HepG2 (cell line): ENCODE data around the gene GBE1. TPM values are rescaled to one million over a fixed set of nuclear protein-coding genes. Genes with fewer than 3 reads are reported as not detected.

Experiments used
- ATAC-seq: fragments of 200-7000 bp; cut with Tn5 transposase; 3 replicates; pipeline ENCODE4 v1.9.1; 2020; ENCODE audit warnings: mild to moderate bottlenecking, moderate library complexity
- BruUV-seq: library from RNA; stranded (reverse); fragments of 400-500 nt; replicated peaks from 2 replicates; lab custom pipeline; 2021; lab: Mats Ljungman, UMichigan
- CTCF ChIA-PET: fragments of 300-600 bp; formaldehyde crosslinking; extraction: SDS; loops from one replicate; lab custom pipeline; 2021; ENCODE audit warnings: low total read pairs, inconsistent platforms, low intra/inter-chr PET ratio; lab: Yijun Ruan, JAX
- POLR2A ChIA-PET: fragments of 350-600 bp; sonication (Branson Sonifier 250); formaldehyde crosslinking; loops from one replicate; lab custom pipeline; 2020; ENCODE audit warnings: antibody characterized with exemption, inconsistent platforms; lab: Yijun Ruan, JAX
- DNase-seq: peaks from one replicate; pipeline ENCODE4 v3.0.0-alpha.2; 2015; ENCODE audit warnings: low spot score
- FAIRE-seq: peaks from 3 replicates; lab custom pipeline; 2011; peaks lifted over from hg19 to GRCh38; lab: Jason Lieb, UNC
- H2AFZ ChIP-seq: one replicate; pipeline ENCODE4 v1.6.1; 2011; ENCODE audit warnings: low read length, inconsistent platforms
- H3K27ac ChIP-seq: fragments of 300-600 bp; 3 replicates; pipeline ENCODE4 v1.8.0; 2011; ENCODE audit warnings: mixed run types, mild to moderate bottlenecking, mixed read lengths, low read length, inconsistent platforms; ENCODE audit not compliant: insufficient read depth; ENCODE audit errors: extremely low read length
- H3K27me3 ChIP-seq, 2 experiments: fragments of 200-600 bp in 1 of 2; 2 replicates in 1 of 2; 3 replicates in 1 of 2; pipeline versions ENCODE4 v1.6.0 to v1.8.0; 2011; ENCODE audit warnings: low read length in 2 of 2, mild to moderate bottlenecking in 2 of 2, moderate library complexity in 2 of 2, inconsistent platforms in 1 of 2; ENCODE audit not compliant: insufficient read depth in 2 of 2, control insufficient read depth in 1 of 2
- H3K36me3 ChIP-seq, 2 experiments: fragments of 200-600 bp in 1 of 2; replicated peaks in 1 of 2; 2 replicates in 1 of 2; 3 replicates in 1 of 2; pipeline versions ENCODE4 v1.5.1 to v1.8.0; 2011; ENCODE audit warnings: low read length in 2 of 2, inconsistent platforms in 1 of 2; ENCODE audit not compliant: insufficient read depth in 2 of 2, control insufficient read depth in 1 of 2
- H3K4me1 ChIP-seq: 2 replicates; pipeline ENCODE4 v1.5.1; 2012; ENCODE audit warnings: low read length, inconsistent platforms; ENCODE audit not compliant: insufficient read depth
- H3K4me2 ChIP-seq: 2 replicates; pipeline ENCODE4 v1.6.0; 2011; ENCODE audit warnings: low read depth, low read length, inconsistent platforms
- H3K4me3 ChIP-seq, 3 experiments: fragments of 200-600 bp in 1 of 3; sonication (generic), shearing (Covaris generic) in 1 of 3; replicated peaks in 1 of 3; 2 replicates each; pipeline ENCODE4 v1.5.1; 2011 to 2016; ENCODE audit warnings: low read length in 3 of 3, inconsistent platforms in 2 of 3, low read depth in 2 of 3, mild to moderate bottlenecking in 2 of 3, control low read depth in 1 of 3, mixed read lengths in 1 of 3; ENCODE audit not compliant: insufficient read depth in 1 of 3
- H3K79me2 ChIP-seq: one replicate; pipeline ENCODE4 v1.6.1; 2011; ENCODE audit warnings: low read length, inconsistent platforms; ENCODE audit not compliant: insufficient read depth
- H3K9ac ChIP-seq: 2 replicates; pipeline ENCODE4 v1.6.0; 2011; ENCODE audit warnings: mild to moderate bottlenecking, low read depth, low read length, inconsistent platforms; ENCODE audit not compliant: insufficient read depth
- H3K9me3 ChIP-seq: 2 replicates; pipeline ENCODE4 v1.5.1; 2012; ENCODE audit warnings: mild to moderate bottlenecking, low read length
- H4K20me1 ChIP-seq: 2 replicates; pipeline ENCODE4 v1.6.0; 2011; ENCODE audit warnings: inconsistent platforms, mild to moderate bottlenecking, low read length, moderate library complexity; ENCODE audit not compliant: insufficient read depth
- ARID4A ChIP-seq: sonication (generic); formaldehyde crosslinking; IDR thresholded peaks from 2 replicates; pipeline ENCODE4 v1.5.0; 2020; ENCODE audit warnings: mild to moderate bottlenecking, missing genetic modification reagents, borderline replicate concordance
- MAFK ChIP-seq, 2 experiments: IDR thresholded peaks in 1 of 2; conservative IDR thresholded peaks in 1 of 2; 2 replicates each; pipeline ENCODE4 v1.6.1; 2011; ENCODE audit warnings: improper control_type of control experiment in 2 of 2, low read length in 2 of 2
- SMAD3 ChIP-seq: sonication (generic); formaldehyde crosslinking; IDR thresholded peaks from 2 replicates; pipeline ENCODE4 v1.4.0; 2020; ENCODE audit warnings: missing genetic modification reagents
- ZNF569 ChIP-seq: sonication (generic); formaldehyde crosslinking; IDR thresholded peaks from 2 replicates; pipeline ENCODE4 v1.5.0; 2020; ENCODE audit warnings: mild to moderate bottlenecking, missing genetic modification reagents, moderate library complexity, borderline replicate concordance
- ZNF572 ChIP-seq: sonication (generic); formaldehyde crosslinking; IDR thresholded peaks from 2 replicates; pipeline ENCODE4 v1.5.1; 2020; ENCODE audit warnings: mild to moderate bottlenecking, missing genetic modification reagents
- ZNF644 ChIP-seq: IDR thresholded peaks from 2 replicates; pipeline ENCODE4 v1.6.1; 2016; ENCODE audit warnings: low read depth
- WGBS: methylation state at CpG from one replicate; pipeline ENCODE4 v1.1.6; 2017; ENCODE audit warnings: low lambda C conversion rate; 5-methylcytosine and 5-hydroxymethylcytosine counted together
- in situ Hi-C: cut with HindIII; loops from 2 replicates; pipeline ENCODE4 v1.10.0; 2017; ENCODE audit warnings: low pct_unique_long_range_greater_than_20kb; ENCODE audit not compliant: extremely low pct_ligation_motif_present
- intact Hi-C: fragments of 100-400 bp; cut with micrococcal nuclease; formaldehyde crosslinking; loops from one replicate; pipeline ENCODE4 v1.10.0; 2022; ENCODE audit not compliant: unreplicated experiment
- polyA plus RNA-seq, 8 experiments: library from polyadenylated mRNA; depleted of rRNA in 3 of 8; stranded (reverse) in 7 of 8; unstranded in 1 of 8; fragments of >200 nt; fragmentation: Illumina TruSeq in 4 of 8; extraction: Trizol in 4 of 8; gene quantifications; 2 replicates each; pipeline versions ENCODE4 v1.2.1 to v1.2.3, GENCODE V29; 2011 to 2016; ENCODE audit warnings: low read depth in 4 of 8, missing spikeins in 1 of 8, mixed read lengths in 1 of 8; ENCODE audit not compliant: insufficient read depth in 1 of 8
- total RNA-seq, 5 experiments: library from RNA; depleted of rRNA; stranded (reverse); fragments of >200 nt; fragmentation: Illumina TruSeq; extraction: Trizol; gene quantifications; 2 replicates each; pipeline ENCODE4 v1.2.3, GENCODE V29; 2016; ENCODE audit warnings: low read depth in 1 of 5
- TF ChIP-seq, protein P1 (sequence below): IDR thresholded peaks from 2 replicates; pipeline ENCODE4 v1.6.1; 2016; ENCODE audit warnings: control low read depth
- TF ChIP-seq, protein P2 (sequence below): IDR thresholded peaks from 2 replicates; pipeline ENCODE4 v1.6.1; 2012; ENCODE audit warnings: inconsistent platforms
- TF ChIP-seq, protein P3 (sequence below): sonication (generic); formaldehyde crosslinking; IDR thresholded peaks from 2 replicates; pipeline ENCODE4 v1.8.0; 2022; ENCODE audit warnings: mild to moderate bottlenecking, missing genetic modification reagents, moderate library complexity

The GBE1 gene
- total and polyA plus RNA-seq, 2 of the 13 experiments (the other 11 are each of a cell fraction or from before 2014, with no cell fraction given) = 22.9 to 36.1 TPM

GRCh38 chr3:81758275-81758674 lies 3.2 kb downstream of the GBE1 start:
- Histone ChIP-seq H3K9ac (no peak overlapping the region), H2AFZ (no peak overlapping the region), H3K4me3 (no peak overlapping the region), H3K4me2 (peak overlapping the region; percentile 80; the same call in 1 of the 2 replicates), H3K79me2 (peaks cover 62% of the 10 kb centered on the region), H3K27ac (no peak overlapping the region), H3K9me3 (0 out of 2 replicates have a peak, but pooled peaks cover 6% of the 10 kb centered on the region), H3K36me3 (peaks cover 0 to 2% of the 10 kb centered on the region in 2 experiments; a peak in 3 of 5 replicates), H4K20me1 (no peaks in the 10 kb centered on the region), H3K27me3 (no peaks in the 10 kb centered on the region), H3K4me1 (peaks cover 49% of the 10 kb centered on the region)
- POLR2A ChIA-PET = no interaction called here
- DNase-seq (peak; percentile 41), ATAC-seq (no peak), FAIRE-seq (no peak)
- in situ Hi-C loops = no loop called here
- CTCF ChIA-PET = no interaction called here
- WGBS = 74% methylated on average over 1 of the region's 1 CpG
- BruUV-seq = no TSS peak
- intact Hi-C loops = no loop called here
- TF ChIP-seq, protein P1, sequence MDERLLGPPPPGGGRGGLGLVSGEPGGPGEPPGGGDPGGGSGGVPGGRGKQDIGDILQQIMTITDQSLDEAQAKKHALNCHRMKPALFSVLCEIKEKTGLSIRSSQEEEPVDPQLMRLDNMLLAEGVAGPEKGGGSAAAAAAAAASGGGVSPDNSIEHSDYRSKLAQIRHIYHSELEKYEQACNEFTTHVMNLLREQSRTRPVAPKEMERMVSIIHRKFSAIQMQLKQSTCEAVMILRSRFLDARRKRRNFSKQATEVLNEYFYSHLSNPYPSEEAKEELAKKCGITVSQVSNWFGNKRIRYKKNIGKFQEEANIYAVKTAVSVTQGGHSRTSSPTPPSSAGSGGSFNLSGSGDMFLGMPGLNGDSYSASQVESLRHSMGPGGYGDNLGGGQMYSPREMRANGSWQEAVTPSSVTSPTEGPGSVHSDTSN (CRISPR knock-in tag) = peak; percentile 51; the same call in 1 of the 2 replicates
- no peak for TF ChIP-seq SMAD3
- TF ChIP-seq ARID4A = no peak
- TF ChIP-seq ZNF644 (CRISPR knock-in tag) = 0 out of 2 replicates have a peak, but pooled peaks have one; percentile 43
- TF ChIP-seq ZNF569 (CRISPR knock-in tag) = no peak
- TF ChIP-seq MAFK (conservative IDR thresholded peaks at IDR 0.05 in 1 of 2, IDR thresholded peaks at IDR 0.05 in 1 of 2; ENCODE audit: low read length in 2 of 2) = peak; percentile 5 to 25; a peak in 1 of 4 replicates
- TF ChIP-seq ZNF572 = no peak
- TF ChIP-seq, protein P2, sequence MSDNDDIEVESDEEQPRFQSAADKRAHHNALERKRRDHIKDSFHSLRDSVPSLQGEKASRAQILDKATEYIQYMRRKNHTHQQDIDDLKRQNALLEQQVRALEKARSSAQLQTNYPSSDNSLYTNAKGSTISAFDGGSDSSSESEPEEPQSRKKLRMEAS = no peak
- TF ChIP-seq, protein P3, sequence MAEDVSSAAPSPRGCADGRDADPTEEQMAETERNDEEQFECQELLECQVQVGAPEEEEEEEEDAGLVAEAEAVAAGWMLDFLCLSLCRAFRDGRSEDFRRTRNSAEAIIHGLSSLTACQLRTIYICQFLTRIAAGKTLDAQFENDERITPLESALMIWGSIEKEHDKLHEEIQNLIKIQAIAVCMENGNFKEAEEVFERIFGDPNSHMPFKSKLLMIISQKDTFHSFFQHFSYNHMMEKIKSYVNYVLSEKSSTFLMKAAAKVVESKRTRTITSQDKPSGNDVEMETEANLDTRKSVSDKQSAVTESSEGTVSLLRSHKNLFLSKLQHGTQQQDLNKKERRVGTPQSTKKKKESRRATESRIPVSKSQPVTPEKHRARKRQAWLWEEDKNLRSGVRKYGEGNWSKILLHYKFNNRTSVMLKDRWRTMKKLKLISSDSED (CRISPR knock-in tag) = no peak
